GM21717 (cell line): Measurements from ENCODE around the gene YIPF3.
"Not testable (repeated sequence)": the region's sequence is repeated elsewhere in the genome, so short reads cannot be mapped to it uniquely, and the experiment has no call there.

Experiments used
- ATAC-seq: cut with Tn5 transposase; IDR thresholded peaks from one replicate; pipeline ENCODE4 v1.9.1; 2021; ENCODE audit warnings: mild to moderate bottlenecking, moderate library complexity; ENCODE audit not compliant: unreplicated experiment

YIPF3 gene

DNA sequence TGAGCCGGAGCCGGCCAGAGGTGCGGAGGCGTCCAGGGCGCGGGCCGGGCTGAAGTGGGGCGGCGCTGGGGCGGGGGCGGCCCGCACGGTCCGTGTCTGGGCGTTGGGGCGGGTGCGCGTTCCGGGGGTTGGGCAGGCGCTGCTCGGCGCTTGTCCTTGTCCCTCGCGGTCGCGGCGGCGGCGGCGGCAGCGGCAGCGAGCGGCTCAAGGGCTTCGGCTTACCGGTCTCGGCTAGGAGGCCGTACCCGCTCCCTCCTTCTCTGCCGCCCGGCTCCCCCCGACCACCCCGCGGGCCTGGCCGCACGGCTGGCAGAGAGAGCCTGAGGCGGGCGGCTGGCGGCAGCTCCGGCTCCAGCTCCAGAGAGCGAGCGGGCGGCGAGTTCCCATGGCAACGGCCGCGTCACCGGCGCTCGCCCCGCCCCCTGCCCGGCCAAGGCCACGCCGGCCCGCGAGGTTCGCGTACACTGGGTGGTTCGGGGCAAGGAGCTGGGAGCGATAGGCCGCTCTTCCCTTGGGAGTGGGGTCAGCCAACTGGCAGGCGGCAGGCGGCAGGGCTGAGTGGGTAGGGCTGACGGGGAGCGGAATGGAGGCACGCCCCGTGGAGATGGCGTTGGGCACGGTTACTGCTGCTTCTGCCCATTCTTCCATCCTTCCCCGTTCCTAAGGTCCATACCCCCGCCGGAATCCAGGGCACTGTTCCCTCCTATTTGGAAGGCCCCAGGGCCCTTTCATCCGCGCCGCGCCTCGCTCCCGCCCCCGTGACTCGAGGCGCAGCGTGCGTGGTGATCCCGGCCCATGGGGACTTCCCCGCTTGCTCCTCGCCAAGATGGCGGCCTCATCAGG, 6.5 kb downstream of the YIPF3 start, which contains the start of gene LRRC73:
LRRC73 (minus strand) TSS at position 363 of the 843 bp plus-strand sequence. CDS start 561 bp downstream, outside the sequence.
- ATAC-seq: peak; percentile 49

- no peak for ATAC-seq
Measured at GRCh38 chr6:43509142-43509983, 7.4 kb downstream of the YIPF3 start.

DNA sequence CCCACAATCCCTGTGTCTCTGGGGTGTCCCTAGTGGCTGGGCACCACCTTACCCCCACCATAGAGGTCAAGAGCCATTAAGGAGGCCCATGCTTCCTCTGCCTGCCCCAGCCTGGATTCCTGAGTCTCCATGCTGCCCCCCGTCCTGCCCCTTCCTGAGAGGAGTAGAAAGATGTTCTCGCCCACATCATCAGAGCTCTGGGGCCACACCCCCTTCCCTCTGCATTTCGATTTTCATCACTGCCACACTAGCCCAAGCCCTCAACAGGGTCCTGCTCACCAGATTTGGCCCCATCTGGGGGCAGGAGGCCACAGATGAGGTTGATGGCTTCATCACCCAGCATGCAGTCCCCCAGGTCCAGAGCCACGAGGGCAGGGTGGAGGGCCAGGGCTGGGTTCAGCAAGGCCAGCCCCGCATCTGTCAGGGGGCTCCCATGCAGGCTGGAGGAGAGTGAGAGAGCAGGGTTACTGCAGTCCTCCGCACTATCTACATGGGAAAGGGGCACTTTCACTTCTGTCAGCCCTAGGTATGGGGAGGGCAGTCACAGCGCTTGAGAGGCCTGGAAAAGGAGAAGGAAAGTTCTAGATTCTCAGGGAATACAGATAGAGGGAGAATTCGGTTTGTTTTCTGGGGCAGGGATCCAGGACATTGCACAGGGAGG, 8.1 kb downstream of the YIPF3 start:
- no peak for ATAC-seq

DNA sequence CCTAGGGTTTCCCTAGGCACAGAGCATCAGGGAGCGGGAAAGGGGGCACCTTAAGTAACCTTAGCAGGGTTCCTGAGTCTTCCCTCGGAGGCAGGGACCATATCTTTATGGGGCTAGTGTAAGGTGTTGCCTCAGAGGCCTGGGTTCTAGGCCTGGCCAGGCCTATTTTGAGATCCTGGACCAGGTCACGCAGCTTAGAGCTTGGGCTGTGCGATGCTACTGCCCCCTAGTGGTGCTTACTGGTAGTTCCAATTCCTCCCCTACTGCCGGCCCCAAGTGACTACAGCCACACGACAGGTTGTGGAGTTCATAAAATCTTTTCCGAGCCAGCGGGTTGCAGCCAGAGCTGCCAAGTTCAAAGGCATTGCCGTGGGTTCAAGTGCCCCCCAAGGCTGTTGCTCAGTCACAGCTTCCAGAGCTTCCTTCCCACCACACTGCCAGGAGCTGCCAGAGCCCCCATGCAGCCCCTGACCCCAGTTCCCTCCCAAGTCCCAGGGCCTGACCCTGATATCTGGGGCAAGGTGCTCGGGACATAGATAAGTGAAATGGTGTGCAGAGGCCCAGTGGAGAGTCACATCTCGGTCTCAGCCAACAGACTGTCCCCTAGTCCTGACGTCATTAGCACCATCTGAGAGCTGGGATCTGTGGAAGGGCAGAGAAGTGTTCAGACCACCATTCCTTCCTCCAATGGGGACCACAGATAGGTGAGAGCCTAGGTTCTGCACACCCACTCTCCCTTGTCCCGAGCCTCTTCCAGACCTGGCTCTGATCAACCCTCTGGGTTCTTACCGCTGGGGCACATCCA, 9.9 kb downstream of the YIPF3 start:
- ATAC-seq: no peak

- ATAC-seq: no peak
Measured at GRCh38 chr6:43506171-43506570, 10.6 kb downstream of the YIPF3 start.

DNA sequence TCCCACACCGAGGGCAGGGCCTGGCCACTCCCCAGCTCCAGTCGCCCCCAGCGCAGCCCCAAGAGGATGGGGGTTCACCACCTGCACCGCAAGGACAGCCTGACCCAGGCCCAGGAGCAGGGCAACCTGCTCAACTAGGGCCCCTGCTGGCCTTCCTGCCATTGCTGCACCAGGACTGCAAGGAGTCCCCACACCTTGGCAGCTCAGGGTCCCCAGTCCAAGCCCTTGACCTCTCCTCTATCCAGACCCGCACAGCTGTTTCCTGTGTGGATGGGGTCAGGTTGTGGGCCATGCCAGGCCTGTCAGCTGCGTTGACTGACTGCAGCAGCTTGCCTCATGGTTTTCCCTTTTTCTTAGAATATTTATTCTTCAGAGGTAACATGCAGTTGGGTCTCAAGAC, 11.0 kb downstream of the YIPF3 start:
- ATAC-seq: no peak

GRCh38 chr6:43504756-43505593, 11.8 kb downstream of the YIPF3 start:
- ATAC-seq: no peak

- no peak for ATAC-seq
Measured at GRCh38 chr6:43503443-43503842, 13.3 kb downstream of the YIPF3 start.

DNA sequence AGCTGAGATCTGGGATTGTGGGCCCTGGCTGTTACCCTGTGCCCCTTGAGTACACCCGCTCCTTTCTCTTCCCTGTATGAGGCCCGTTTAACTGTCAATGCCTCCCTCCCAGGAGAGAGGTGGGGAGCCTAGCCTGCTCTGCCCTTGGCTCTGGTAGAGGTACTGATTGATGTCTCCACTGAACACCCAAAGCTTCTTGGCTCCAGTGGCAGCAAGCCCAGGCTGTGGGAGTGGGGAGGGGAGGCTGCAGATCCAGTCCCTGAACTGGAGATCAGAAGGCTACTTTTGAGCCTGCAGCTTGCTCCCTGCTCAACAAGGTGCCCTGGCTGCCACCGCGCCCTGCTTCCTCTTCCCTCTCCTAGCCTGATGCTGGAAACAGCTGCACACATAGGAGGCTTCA, 14.1 kb downstream of the YIPF3 start:
- no peak for ATAC-seq

DNA sequence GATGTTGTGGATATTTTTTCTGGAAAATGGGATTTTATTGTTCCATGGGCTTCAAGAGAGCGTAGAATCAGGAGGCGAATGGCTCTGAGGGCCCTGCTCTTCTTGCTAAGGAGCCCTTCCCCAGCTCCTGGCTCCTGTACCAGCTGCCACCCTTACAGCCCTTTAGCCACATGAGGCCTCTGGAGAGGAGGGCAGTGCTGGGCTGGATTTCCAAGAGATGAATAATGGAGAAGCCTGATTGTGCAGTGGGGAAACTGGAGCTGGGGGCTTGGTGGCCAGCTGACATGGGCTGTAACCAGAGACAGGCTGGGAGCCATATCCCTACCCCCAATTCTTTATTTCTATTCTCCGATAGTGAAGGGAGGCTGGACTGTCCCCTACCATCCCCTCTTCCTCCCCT, 15.8 kb downstream of the YIPF3 start:
- ATAC-seq: no peak

GRCh38 chr6:43499028-43499815, 17.5 kb downstream of the YIPF3 start:
- ATAC-seq: no peak

DNA sequence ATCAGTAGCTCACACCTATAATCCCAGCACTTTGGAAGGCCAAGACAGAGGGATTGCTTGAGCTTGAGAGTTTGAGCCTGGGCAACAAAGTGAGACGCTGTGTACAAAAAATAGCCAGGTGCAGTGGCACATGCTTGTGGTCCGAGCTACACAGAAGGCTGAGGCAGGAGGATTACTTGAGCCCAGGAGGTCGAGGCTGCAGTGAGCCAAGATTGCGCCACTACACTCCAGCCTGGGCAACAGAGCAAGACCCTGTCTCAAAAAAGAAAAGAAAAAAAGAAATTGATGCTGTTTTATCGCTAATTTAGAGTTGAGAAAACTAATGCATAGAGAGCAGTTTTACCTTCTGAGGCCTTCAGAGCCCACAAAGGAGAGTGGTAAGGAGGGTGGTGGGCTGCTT, 18.4 kb downstream of the YIPF3 start:
- not testable (repeated sequence) for ATAC-seq

DNA sequence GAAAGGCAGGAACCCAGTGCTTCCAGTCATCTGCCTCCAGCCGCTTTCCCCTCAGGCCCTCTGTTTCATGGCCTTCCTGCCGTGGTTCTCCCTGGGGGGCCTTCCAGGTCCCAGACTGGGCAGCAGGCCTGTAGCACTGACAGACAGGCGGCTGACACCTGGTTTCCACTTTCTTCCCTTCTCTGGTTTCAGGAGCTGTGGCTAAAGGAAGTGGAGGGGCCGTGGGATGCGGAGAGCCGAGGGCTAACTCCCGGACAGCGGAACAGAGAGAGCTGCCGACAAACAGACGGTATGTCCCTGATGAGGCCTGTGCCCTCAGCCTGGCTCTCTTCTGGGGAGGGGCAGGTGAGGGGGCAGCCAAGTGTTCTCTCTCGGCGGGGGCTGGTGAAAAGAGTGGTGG, 19.0 kb downstream of the YIPF3 start:
- no peak for ATAC-seq

DNA sequence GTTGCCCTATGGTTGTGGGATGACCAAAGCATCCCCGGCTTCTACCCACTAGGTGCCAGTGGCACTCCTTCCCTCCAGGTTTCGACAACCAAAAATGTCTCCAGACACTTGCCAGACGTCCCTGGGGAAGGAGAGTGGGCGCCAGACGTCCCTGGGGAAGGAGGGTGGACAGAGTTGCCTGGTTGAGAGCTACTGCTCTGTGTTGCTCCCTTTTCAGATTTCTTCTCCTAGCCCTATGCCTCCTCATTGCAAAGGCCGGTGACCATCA, 19.7 kb downstream of the YIPF3 start:
- no peak for ATAC-seq

DNA sequence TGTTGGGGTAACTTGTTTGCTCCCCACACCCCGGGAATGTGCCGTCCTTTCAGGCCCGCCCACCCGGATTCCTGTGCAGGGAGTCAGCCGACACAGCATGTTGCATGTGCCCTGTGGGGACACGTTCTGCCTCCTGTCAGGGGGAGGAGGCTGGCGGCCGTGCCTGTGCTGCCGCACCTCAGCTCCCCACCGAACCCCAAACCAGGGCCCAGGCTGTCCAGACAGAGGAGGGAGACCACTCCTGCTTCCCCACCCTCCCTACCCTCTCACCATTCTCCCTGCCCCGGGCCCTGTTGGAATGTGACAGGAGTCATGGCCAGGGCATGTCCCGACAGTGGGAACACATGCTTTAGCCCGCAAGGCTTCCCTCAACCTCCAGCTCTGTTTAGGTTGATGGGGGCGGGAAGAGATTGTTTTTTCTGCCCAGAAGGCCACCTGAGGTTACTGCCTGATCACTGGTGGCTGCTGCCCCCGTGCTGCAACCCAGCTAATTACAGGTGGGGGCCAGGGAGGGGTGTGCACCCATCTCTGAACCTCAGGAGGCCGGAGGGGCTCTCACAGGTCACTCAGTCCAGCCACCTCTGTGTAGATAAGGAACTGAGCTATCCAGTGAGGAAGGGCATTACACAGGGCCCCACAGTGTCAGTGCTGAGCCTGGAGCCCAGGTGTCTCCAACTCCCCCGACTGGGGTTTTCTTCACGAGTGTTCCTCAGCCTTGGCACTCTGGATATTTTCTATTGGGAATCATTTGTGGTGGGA, 20.2 kb downstream of the YIPF3 start:
- ATAC-seq: no peak

DNA sequence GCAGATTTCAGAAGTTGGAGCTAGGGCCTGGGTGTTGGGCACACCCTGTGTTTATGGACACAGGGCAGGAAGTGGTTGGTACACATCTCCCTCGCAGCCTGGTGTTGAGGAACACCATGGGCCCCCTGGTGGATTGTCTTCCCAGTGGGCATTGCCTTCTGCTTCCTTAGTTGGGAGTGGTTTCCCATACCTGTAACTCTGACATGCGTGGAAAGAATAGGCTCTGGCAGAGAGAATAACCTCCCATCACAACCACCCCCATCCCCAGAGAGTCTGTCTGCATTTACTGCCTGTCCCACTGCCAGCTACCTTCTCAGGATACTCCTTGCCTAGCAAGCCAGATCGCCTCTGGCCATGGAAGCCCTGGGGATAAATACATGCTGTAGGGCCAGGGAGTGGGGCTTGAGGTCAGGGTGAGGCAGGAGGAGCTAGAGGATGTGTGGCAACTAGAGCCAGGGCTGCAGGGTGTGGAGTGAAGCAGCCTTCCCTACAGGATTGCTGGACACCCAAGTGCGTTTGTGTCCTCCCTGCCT, 21.3 kb downstream of the YIPF3 start:
- no peak for ATAC-seq

DNA sequence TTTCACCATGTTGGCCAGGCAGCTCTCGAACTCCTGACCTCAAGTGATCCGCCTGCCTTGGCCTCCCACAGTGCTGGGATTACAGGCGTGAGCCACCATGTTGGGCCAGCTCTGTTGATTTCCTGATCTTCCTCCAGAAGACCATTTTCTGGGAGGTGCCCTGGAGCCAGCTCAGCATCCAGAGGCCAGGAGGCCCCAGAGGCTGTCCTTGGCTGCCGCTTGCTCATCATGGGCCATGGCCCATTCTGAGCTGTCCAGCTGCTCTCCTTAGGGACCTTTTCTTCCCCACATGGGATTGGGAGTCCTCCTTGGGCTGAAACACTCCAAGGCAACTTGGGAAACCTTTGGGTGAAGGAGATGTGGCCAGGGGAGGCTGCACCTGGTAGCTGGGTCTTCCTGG, 22.0 kb downstream of the YIPF3 start:
- ATAC-seq: no peak

GRCh38 chr6:43494321-43494720, 22.4 kb downstream of the YIPF3 start:
- no peak for ATAC-seq
